T-helper 22 cell (primary cell): Measurements from ENCODE around the gene FSD1.
"Not testable (repeated sequence)": the region's sequence is repeated elsewhere in the genome, so short reads cannot be mapped to it uniquely, and the experiment has no call there.

ENCODE experiments used
- DNase-seq: peaks from one replicate; pipeline ENCODE4 v3.0.0-alpha.2; 2020; ENCODE audit warnings: low read depth

FSD1 gene

DNA sequence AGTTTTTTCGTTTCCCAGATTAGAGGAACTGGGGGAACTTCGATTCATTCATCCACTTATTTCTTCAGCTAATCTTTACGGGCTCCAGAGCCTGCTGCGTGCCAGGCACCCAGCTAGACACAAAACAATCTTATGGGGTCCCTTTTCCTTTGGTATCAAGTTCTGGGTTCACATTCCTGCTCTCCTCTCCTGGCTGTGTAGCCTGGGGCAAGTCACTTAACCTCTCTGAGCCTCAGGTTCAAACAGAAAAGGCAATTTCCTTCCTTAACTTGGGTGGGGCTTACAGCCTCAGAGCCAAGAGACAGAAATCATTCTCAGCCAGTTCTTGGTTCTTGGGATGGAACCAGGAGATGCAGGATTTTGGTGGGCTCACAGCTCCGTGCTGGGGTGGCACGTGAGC, 19.4 kb upstream of the FSD1 start:
- DNase-seq: no peak

DNA sequence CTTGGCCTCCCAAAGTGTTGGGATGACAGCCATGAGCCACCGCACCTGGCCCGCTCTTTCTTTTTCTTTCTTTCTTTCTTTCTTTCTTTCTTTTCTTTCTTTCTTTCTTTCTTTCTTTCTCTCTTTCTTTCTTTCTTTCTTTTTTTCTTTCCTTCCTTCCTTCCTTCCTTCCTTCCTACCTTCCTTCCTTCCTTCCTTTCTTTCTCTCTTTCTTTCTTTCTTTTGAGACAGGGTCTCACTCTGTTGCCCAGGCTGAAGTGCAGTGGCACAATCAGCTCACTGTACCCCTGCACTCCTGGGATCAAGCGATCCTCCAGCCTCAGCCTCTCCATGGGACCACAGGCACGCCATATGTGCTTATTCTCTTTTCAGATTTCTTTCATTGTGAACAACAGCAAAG, 18.3 kb upstream of the FSD1 start:
- not testable (repeated sequence) for DNase-seq

DNA sequence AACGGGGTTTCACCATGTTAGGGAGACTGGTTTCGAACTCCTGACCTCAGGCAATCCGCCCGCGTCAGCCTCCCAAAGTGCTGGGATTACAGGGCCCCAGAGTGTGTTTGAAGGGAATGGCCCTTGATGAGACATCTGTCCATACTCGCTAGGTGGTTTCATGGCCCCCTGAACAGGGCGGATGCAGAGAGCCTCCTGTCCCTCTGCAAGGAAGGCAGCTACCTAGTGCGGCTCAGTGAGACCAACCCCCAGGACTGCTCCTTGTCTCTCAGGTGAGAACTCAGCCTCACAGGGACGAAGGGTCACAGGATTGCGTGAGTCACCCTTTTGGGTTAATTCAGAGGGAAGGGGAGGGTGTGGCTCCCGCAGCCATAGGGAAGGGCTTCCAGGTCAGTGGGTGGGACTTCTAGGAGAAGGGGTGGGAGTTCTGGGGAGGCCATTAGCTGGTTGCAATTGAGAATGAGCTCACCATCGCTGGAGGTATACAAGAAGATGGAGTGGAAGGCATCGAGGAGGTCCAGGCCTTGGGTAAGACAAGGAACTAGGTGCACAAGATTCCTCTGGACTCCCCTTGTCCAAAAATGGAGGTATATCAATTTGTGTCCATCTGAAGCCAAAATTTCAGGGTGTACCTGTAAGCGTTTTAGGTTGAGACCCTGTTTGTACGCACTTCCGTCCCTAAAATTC, 16.2 kb upstream of the FSD1 start:
- DNase-seq: no peak

DNA sequence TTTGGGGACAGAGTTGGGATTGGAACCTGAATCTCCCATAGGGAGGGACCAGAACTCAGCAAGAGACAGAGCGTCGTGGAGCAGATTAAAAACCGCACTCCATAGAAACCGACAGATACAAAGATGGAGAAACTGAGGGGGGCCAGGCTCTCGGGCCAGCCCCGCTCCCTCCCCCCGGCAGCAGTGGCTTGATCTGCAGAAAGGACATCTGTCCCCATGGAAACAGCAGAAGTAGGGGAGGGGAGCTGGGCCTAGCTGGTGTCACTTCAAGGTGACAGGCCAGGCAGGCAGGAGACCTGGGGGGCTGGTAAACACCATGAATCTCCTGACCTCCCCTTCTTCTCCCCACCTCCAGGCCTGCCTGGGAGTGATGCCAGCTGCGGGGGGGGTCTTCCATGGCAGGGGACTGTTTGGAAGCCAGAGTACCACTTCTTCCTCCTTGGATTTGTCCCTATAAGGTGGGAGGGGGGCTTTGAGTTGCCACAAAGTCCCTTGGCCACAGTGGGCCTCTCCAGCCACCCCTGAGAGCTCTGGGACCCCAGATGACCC, 13.1 kb upstream of the FSD1 start:
- no peak for DNase-seq

DNA sequence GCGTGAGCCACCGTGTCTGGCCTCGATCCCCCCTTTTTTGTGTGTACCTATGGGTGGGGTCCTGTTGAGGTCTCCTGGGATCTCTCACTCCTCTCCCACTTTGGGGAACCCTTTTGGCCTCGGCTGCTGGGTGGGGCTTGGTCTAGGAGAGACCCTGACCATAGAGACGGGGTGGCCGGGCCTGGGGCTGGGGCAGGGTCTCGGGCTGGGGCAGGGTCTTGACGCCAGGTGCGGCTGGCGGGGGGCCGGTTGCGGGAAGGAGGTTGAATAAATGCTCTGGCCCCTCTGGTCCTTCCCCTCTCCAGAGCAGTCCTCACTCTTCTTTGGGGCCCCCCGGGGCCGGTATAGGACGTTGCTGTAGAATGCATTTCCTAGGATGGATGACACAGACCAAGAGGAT, 11.9 kb upstream of the FSD1 start:
- DNase-seq: no peak

DNA sequence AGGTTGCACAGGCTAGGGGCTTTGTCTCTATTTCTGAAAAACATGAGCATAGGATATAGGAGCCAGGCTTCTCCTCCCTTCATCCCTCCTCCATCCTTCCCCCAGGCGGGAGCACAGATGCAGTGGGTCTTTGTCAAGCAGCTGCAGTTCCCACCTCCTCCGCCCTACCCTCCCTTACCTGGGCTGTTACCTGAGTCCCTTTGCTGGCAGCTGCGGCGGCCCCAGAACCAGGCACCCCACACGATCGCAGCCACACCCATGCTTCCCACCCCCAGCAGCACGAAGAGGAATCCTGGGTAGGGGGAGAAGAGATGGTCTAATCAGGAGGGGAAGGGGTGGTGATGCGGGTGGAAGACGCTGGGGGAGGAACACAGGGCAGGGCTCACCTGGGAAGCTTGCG, 10.0 kb upstream of the FSD1 start:
- no peak for DNase-seq

DNA sequence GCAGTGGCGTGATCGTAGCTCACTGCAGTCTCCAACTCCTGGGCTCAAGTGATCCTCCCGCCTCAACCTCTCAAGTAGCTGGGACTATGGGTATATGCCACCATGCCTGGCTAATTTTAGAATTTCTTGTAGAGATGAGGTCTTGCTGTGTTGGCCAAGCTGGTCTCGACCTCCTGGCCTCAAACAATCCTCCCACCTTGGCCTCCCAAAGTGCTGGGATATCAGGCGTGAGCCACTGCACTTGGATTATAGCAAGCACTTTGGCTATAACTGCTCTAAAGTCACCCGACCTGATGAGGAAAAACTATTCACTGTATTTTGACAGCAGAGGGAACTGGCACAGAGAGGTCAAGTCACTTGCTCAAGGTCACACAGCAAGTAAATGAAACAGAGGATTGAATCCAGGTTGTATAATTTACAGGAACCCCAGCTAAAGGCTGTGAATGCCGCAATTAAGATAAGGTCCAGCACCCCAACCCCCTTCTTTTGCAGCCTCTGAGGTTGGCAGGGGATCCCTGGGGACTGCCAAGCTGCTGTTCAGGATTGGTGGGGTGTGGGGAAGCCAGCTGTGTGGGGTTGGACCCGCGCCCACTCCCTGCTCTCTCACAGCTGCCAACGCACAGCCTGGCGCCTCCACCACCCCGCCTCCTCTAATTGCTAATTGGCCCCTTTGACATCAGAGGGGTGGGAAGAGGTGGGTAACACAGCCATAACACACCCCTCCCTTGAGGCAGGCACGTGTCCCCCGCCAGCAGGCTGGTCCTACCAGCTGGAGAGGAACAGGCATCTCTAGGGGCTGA, 8.2 kb upstream of the FSD1 start:
- no peak for DNase-seq

DNA sequence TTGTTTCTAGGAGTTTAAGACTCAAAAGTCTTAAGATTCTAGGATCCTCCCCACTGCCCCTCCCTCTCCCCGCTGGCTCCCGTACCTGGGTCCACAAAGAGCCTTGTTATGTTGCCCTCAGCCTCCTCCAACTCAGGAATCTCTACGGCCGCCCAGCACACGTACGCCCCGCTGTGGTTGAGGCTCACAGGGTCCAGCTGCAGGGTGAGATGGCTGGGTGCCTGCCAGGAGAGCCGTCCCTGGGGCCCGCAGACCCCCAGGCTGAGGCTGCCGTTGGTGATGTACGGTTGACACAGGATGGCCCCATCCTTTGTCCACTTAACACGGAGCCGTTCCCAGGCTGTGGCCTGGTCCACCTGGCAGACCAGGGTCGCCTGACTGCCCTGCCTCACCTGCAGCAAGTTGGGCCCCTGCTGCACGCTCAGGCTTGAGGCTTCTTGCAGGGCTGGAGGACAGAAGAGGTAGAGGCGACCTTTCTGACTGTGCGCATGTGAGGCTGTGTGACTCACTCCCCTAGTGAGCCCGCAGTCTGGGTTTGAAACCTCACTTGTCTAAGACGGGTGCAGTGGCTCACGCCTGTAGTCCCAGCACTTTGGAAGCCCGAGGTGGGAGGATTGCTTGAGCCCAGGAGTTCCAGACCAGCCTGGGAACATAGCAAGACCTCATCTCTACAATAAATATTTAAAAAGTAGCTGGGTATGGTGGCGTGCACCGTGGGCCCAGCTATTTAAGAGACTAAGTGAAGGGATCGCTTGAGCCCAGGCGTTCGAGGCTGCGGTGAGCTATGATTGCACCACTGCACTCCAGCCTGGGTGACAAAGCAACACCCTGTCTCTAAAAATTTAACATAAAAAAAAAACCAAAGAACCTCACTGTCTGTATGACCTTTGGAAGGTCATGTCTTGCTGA, 6.2 kb upstream of the FSD1 start:
- DNase-seq: no peak

DNA sequence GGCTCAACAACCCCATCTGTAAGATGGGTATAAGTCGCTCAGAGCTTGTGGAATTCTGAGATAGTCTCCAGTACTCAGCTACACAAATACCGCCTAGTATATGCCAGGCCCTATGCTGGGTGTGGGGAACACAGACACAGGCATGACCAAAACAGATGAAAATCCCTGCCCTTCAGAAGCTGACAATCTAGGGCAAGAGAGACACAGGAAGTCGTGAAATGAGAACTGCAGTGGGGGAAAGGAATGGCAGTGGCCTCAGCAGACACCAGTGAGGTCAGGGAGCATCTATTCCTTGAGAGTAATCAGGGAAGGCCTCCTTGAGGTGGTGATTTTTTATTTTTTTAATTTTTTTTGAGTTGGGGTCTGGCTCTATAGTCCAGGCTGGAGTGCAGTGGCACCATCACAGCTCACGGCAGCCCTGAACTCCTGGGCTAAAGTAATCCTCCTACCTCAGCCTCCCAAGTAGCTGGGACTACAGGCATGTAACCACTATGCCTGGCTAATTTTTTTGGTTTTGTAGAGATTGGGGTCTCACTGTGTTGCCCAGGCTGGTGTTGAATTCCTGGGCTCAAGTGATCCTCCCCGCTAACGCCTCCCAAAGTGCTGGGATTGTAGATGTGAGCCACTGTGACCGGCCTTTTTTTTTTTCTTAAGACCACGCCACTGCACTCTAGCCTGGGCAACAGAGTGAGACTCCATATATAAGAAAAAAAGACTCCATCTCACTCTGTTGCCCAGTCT, 5.4 kb upstream of the FSD1 start:
- DNase-seq: no peak

DNA sequence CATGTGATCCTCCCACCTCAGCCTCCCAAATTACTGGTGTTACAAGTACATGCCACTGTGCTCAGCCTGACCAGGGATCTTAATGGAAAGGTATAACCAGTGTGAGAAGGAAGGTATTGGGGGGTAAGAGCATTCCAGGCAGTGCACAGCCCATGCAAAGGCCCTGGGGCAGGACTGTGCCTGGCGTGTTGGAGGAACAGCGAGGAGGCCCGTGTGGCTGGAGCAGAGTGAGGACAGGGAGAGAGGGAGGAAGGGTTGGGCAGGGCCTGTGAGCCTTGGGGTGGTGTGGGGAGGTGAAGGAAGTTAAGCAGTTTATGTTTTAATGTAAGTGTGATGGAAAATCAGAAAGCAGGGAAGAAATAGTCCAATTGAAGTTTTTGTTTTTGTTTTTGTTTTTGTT, 3.8 kb upstream of the FSD1 start:
- DNase-seq: no peak

DNA sequence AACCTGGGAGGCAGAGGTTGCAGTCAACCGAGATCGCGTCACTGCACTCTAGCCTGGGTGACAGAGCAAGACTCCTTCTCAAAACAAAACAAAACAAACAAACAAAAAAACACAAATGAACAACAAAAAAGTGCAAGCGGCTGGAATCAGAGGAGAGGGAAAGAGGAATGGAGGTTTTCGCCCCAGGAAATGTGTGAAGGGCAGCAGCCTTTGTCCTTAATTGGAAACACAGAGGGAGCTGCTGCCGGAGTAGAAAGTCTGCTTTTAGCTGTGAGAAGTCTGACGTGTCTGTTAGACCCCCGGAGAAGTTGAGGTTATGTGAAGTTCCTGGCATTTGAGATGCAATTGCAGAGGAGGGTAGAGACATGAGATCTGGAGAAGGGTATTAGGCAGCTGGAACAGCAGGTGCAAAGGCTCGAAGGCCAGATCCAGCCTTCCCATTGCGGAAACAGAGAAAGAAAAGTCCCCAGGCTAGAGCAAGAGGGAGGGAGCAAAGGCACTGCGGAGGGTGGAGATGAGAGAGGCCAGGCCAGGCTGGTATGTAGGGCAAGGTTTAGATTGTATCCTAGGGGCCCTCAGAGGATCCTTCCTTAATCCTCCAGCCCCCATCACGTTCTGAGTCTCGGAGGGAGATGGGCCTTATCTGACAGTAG, 2.7 kb upstream of the FSD1 start:
- DNase-seq: no peak

DNA sequence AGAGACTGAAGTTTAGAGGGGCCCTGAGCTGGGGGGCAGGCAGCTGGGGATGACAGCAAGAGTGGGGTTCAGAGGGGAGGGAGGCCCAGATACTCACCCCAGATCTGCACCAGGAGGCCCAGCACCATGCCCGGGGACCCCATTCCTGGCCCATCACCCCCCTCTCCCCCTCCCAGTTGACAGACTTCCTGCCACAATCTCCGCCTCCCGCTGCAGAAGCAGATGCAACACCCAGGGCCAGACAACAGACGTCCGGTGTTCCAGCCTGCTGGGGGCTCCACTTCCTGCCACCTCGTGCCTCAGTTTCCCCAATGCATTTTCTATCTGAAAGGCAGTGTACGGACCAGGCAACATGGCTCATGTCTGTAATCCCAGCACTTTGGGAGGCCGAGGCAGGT, 2.2 kb upstream of the FSD1 start, which contains the start of gene TMIGD2:
Gene TMIGD2 (minus strand): TSS at position 147 of the 398 bp plus-strand sequence. CDS start 4 bp downstream, at position 143.
- no peak for DNase-seq

DNA sequence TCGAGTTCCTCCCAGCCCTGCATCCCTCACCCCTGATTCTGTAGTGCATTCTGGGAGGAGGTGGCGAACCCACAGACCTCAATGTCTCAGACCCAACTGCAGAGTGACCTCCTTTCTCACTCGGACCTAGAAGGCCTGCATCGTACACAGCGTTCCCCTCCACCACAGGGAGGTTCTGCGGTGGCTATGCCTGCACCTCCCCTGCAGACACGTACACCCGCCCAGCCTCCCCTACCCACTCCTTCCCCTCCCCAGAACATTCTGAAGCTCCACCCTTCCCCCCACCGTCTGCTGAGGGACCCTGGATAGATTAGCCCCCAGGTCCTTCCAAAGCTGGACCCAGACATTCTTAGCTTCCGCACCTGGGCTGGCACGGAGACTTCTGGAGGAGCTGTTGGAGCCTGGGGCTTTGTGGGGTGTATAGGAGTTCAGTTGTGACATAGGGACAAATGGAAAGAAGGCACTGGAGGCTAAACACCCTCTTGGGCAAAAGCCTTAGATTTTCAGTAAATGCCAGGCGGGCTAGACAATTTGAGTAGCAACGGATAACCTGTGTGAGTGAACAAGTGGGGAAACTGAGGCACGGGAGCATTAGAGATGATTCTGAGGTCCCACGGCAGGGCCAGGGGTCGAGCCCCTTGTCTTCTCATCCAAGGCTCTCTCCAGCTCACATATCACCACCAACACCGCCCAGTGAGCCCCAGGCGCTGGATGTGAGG, 420 bp upstream of the FSD1 start:
- no peak for DNase-seq

DNA sequence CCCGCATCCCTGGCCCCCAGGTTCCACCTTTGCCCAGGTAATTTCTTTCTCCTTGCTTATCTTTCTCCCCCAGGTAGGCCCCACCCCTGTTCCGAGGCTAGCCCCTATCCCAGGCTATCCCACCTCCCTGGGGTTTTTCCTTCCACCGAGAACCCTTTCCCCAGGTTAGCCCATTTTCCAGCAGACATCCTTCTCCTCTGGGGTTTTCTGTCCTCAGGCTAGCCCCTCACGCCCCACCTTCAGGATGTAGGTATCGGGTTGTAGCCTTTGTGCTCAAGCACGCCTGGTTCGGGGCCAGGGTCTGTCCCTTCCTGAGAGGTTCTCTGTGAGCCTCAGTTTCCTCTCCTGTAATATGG, 837 bp downstream of the FSD1 start:
- no peak for DNase-seq

DNA sequence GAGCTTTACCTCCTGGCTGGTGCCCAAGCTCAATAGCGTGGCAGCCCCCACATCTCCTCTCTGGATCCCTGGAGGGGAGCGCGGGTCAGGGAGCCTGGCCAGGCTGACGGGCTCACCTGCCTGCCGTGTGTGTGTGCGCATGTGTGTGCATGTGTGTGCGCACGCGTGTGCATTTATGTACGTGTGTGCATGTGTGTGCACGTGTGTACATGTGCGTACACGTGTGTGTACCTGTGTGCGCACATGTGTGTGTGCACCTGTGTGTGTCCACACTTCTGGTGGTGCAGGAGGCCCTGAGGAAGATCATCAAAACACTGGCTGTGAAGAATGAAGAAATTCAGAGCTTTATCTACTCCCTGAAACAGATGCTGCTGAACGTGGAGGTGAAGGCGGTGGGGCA, 1.3 kb downstream of the FSD1 start:
- DNase-seq: no peak

DNA sequence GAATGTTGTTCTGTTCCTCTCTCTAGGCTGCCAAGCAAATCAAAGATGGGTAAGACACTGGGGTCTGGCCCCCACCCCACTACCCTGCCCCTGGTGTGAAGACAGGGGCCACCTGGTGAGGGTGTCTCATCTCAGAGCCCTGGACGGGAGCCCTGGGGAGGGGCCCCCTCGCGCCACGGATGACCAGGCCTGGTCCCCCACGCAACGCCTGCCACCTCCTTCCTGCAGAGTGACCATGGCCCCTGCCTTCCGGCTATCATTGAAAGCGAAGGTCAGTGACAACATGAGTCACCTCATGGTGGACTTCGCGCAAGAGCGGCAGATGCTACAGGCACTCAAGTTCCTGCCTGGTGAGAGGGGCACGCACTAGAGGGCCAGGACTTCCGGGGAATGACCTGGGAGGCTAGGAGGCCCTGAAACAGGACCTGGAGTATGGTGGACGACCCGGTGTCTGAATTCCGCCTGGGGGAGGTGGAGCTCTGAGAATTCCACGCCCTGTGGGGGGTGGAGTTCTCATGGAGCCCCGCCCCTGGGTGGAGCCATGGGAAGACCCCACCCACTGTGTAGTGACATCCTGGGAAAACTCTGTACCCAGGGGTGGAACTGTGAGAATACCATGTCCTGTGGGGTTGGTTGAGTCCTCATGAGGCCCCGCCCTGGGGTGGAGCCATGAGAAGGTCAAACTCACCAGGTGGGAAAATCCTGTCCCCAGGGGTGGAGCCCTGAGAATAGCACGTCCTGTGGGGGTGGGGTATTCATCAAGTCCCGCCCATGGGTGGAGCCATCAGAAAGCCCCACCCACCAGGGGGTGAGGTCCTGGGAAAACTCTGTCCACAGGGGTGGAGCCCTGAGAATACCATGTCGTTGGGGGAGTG, 6.1 kb downstream of the FSD1 start:
- no peak for DNase-seq

DNA sequence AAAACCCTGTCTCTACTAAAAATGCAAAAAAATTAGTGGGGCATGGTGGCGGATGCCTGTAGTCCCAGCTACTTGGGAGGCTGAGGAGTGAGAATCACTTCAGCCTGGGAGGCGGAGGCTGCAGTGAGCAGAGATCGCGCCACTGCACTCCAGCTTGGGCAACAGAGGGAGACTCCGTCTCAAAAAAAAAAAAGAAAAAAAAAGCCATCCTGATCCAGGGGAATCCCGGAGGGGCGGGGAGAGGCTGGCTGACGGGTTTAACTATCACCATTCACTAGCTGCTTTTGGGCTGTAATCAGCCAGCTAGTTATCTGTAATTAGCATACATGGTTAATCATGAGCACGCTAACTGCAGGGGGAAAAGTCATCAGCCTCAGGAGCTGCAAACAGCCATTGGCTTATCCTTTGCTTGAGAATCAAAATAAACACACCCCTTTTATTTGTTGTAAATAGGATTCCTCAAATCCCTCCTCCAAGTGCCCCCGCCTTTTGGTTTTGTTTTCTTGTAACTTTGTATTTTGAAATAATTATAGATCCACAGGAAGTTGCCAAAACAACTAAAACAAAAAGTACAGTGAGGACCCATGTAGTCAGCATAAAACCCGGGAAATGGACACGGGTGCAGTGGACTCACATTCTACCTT, 9.6 kb downstream of the FSD1 start:
- DNase-seq: no peak

DNA sequence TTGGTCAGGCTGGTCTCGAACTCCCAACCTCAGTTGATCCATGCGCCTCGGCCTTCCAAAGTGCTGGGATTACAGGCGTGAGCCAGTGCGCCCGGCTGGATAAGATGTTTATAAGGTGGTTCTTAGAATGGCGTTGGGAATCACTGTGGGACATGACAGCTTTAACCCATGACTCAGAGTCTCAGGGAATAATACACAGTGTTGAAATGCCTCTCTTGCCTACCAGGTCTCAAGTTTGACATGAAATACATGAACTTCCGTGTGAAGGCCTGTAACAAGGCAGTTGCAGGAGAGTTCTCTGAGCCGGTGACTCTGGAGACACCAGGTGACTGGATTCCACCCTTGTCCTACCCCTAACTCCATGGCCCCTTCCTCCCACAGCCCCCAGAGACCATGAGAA, 12.6 kb downstream of the FSD1 start:
- DNase-seq: no peak

DNA sequence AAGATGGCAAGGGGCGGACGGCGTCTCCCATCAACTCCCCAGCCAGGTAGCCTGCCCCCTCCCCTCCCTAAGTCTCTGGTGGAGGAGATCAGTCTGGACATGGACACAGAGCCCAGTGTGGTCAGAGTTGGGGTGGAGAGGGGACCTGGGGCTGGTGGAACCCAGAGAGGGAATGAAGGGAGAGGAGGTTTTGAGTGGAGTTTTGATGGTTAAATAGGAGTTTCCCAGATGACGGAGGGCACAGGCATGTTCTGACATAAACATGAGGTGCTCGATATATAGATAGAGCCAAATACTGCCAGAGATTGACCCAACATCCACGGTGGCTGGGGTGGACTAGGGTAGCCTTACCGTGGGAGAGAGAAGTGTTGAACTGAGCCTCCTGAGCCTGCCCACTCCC, 14.1 kb downstream of the FSD1 start:
- no peak for DNase-seq
